Keratinocyte (primary cell): ENCODE data around the gene GOLGA6L6. TPM values are rescaled to one million over a fixed set of nuclear protein-coding genes. Genes with fewer than 3 reads are reported as not detected.
"Not testable (repeated sequence)": the region's sequence is repeated elsewhere in the genome, so short reads cannot be mapped to it uniquely, and the experiment has no call there.

ENCODE experiments used
- DNase-seq: peaks from one replicate; pipeline ENCODE4 v3.0.0-alpha.2; 2011; ENCODE audit warnings: low read depth, missing footprints, low spot score
- FAIRE-seq: peaks from 2 replicates; lab custom pipeline; 2011; peaks lifted over from hg19 to GRCh38; lab: Jason Lieb, UNC
- H2AFZ ChIP-seq: 2 replicates; pipeline ENCODE4 v1.6.0; 2012; ENCODE audit warnings: low read length, control low read depth, inconsistent platforms; ENCODE audit not compliant: control insufficient read depth
- H3K27ac ChIP-seq: 2 replicates; pipeline ENCODE4 v1.5.1; 2011; ENCODE audit warnings: low read length; ENCODE audit not compliant: control insufficient read depth, insufficient read depth
- H3K27me3 ChIP-seq: 3 replicates; pipeline ENCODE4 v1.6.0; 2011; ENCODE audit warnings: low read length; ENCODE audit not compliant: control insufficient read depth, insufficient read depth; ENCODE audit errors: extremely low read depth
- H3K36me3 ChIP-seq, 2 experiments: 2 replicates in 1 of 2; 3 replicates in 1 of 2; pipeline ENCODE4 v1.5.1; 2011; ENCODE audit warnings: low read length in 2 of 2, mild to moderate bottlenecking in 1 of 2; ENCODE audit not compliant: control insufficient read depth in 2 of 2, insufficient read depth in 2 of 2; ENCODE audit errors: extremely low read depth in 1 of 2
- H3K4me1 ChIP-seq: 3 replicates; pipeline ENCODE4 v1.5.1; 2011; ENCODE audit warnings: low read length; ENCODE audit not compliant: control insufficient read depth, insufficient read depth; ENCODE audit errors: extremely low read depth
- H3K4me2 ChIP-seq: 3 replicates; pipeline ENCODE4 v1.6.0; 2011; ENCODE audit warnings: low read depth, low read length; ENCODE audit not compliant: control insufficient read depth, insufficient read depth; ENCODE audit errors: extremely low read depth
- H3K4me3 ChIP-seq, 3 experiments: fragments of 200-600 bp in 1 of 3; sonication (generic) in 1 of 3; 2 replicates in 2 of 3; 3 replicates in 1 of 3; pipeline ENCODE4 v1.5.1; 2011 to 2016; ENCODE audit warnings: low read length in 3 of 3, mild to moderate bottlenecking in 3 of 3, control low read depth in 2 of 3, inconsistent platforms in 1 of 3, low read depth in 1 of 3, mixed read lengths in 1 of 3, mixed run types in 1 of 3, moderate library complexity in 1 of 3; ENCODE audit not compliant: control insufficient read depth in 2 of 3, insufficient read depth in 2 of 3; ENCODE audit errors: extremely low read depth in 1 of 3
- H3K79me2 ChIP-seq: 2 replicates; pipeline ENCODE4 v1.6.0; 2012; ENCODE audit warnings: low read length; ENCODE audit not compliant: control insufficient read depth, insufficient read depth
- H3K9ac ChIP-seq: 3 replicates; pipeline ENCODE4 v1.6.0; 2011; ENCODE audit warnings: low read length; ENCODE audit not compliant: control insufficient read depth, insufficient read depth; ENCODE audit errors: extremely low read depth
- H3K9me1 ChIP-seq: 3 replicates; pipeline ENCODE4 v1.6.0; 2011; ENCODE audit warnings: low read length; ENCODE audit not compliant: control insufficient read depth, insufficient read depth; ENCODE audit errors: extremely low read depth
- H3K9me3 ChIP-seq: 2 replicates; pipeline ENCODE4 v1.5.1; 2012; ENCODE audit warnings: low read depth, low read length; ENCODE audit not compliant: control insufficient read depth
- H4K20me1 ChIP-seq: 3 replicates; pipeline ENCODE4 v1.6.0; 2011; ENCODE audit warnings: low read length; ENCODE audit not compliant: control insufficient read depth, insufficient read depth; ENCODE audit errors: extremely low read depth
- dilution Hi-C: fragments of 300-500 bp; cut with MboI; formaldehyde crosslinking; loops from one replicate; pipeline ENCODE4 v1.7.0; 2020; ENCODE audit warnings: low sequenced_read_pairs; ENCODE audit not compliant: extremely low pct_ligation_motif_present
- polyA plus RNA-seq, 5 experiments: library from polyadenylated mRNA; depleted of rRNA in 3 of 5; stranded (reverse) in 3 of 5; stranded (forward) in 1 of 5; unstranded in 1 of 5; fragments of >200 nt; gene quantifications; 1 replicate in 1 of 5; 2 replicates in 3 of 5; 3 replicates in 1 of 5; pipeline versions ENCODE4 v1.2.1 to v1.2.3, GENCODE V29; 2011 to 2012; ENCODE audit warnings: missing spikeins in 2 of 5, low read depth in 1 of 5, low replicate concordance in 1 of 5

GOLGA6L6 gene
- polyA plus RNA-seq, 1 donor (not counting 4 experiments of a cell fraction or from before 2014, with no cell fraction given): not detected

- H3K27me3 ChIP-seq, FAIRE-seq, dilution Hi-C loops: not testable (repeated sequence)
Observed at GRCh38 chr15:20581261-20582108, 39.9 kb upstream of the GOLGA6L6 start.

GRCh38 chr15:20579662-20580061 is 38.1 kb upstream of the GOLGA6L6 start:
- H3K36me3 ChIP-seq, H3K27me3 ChIP-seq, H4K20me1 ChIP-seq, H3K4me3 ChIP-seq, H3K4me1 ChIP-seq, dilution Hi-C loops, H3K9ac ChIP-seq, DNase-seq, H2AFZ ChIP-seq, H3K79me2 ChIP-seq, H3K9me3 ChIP-seq, FAIRE-seq, H3K4me2 ChIP-seq, H3K9me1 ChIP-seq, H3K27ac ChIP-seq: not testable (repeated sequence)

More at GRCh38 chr15:20581261-20582108, 39.9 kb upstream of the GOLGA6L6 start:
- not testable (repeated sequence) for H3K4me1 ChIP-seq, H3K27ac ChIP-seq, H2AFZ ChIP-seq, DNase-seq, H4K20me1 ChIP-seq, H3K4me3 ChIP-seq, H3K79me2 ChIP-seq, H3K36me3 ChIP-seq, H3K4me2 ChIP-seq, H3K9me1 ChIP-seq, H3K9me3 ChIP-seq, H3K9ac ChIP-seq

- H4K20me1 ChIP-seq, H3K4me2 ChIP-seq, H3K27ac ChIP-seq, H3K4me1 ChIP-seq, H3K9ac ChIP-seq, H3K27me3 ChIP-seq, FAIRE-seq, H3K9me3 ChIP-seq, H3K9me1 ChIP-seq, H3K79me2 ChIP-seq, H3K4me3 ChIP-seq, DNase-seq, H3K36me3 ChIP-seq, H2AFZ ChIP-seq, dilution Hi-C loops: not testable (repeated sequence)
Observed at GRCh38 chr15:20551289-20551688, 9.7 kb upstream of the GOLGA6L6 start.

DNA sequence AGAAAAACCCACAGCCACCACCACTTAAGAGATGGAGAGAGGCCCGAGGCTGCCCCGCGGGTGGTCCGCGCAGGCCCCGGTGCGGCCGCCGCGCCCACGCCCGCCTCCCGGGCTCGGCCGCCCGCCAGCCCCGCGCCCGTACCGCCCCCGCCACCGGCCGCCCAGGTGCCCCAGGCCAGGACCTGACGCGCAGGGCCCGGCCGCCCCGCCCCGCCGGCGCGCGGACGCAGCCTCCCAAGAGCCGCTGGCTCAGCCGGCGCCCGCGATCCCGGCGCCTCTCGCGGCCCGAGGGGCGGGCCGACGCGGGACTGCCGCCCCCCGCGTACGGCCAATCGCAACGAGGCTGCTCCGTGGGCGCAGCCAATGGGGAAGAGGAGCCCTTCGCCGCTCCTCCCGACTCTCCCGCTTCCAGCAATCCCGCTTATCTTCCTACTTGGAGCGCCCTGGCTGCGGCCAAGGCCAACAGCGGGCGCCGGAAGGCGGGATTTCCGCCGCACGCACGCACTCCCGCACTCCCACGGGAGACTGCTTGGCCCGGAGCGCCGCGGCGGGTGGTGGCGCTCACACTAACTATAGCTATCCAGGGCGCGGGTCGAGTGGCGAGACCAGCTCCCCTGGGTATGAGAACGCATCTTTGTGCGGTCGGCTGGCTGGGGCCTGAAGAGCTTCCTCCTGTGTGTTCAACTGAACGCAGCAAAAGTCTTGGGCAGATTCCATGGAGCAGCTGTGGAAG is 35.5 kb downstream of the GOLGA6L6 start:
- H3K4me1 ChIP-seq, H3K9me1 ChIP-seq, DNase-seq, H3K36me3 ChIP-seq, H3K79me2 ChIP-seq, H2AFZ ChIP-seq, H3K4me2 ChIP-seq, H3K9me3 ChIP-seq, H3K9ac ChIP-seq, H3K4me3 ChIP-seq, H4K20me1 ChIP-seq, H3K27me3 ChIP-seq, H3K27ac ChIP-seq, FAIRE-seq, dilution Hi-C loops: not testable (repeated sequence)
